Endodermal cell (in vitro differentiated cells): ENCODE results near the gene ANKS1B. TPM values are rescaled to one million over a fixed set of nuclear protein-coding genes. Genes with fewer than 3 reads are reported as not detected.

Experiments
- DNase-seq: peaks from one replicate; pipeline ENCODE4 v3.0.0-alpha.2; 2017
- H3K27ac ChIP-seq: 2 replicates; pipeline ENCODE4 v1.5.1; 2013; ENCODE audit warnings: mild to moderate bottlenecking, low read depth, low read length, moderate library complexity
- H3K27me3 ChIP-seq: 2 replicates; pipeline ENCODE4 v1.6.1; 2013; ENCODE audit warnings: mild to moderate bottlenecking, low read length, moderate library complexity; ENCODE audit not compliant: insufficient read depth, control insufficient read depth, poor library complexity, severe bottlenecking
- H3K36me3 ChIP-seq: 2 replicates; pipeline ENCODE4 v1.7.0; 2013; ENCODE audit warnings: mild to moderate bottlenecking, low read length, moderate library complexity; ENCODE audit not compliant: control insufficient read depth, insufficient read depth
- H3K4me1 ChIP-seq: one replicate; pipeline ENCODE4 v1.7.0; 2013; ENCODE audit warnings: low read length; ENCODE audit not compliant: control insufficient read depth, insufficient read depth
- H3K4me3 ChIP-seq: 2 replicates; pipeline ENCODE4 v1.5.1; 2013; ENCODE audit warnings: mild to moderate bottlenecking, low read length, moderate library complexity
- H3K9ac ChIP-seq: 2 replicates; pipeline ENCODE4 v1.6.1; 2013; ENCODE audit warnings: mild to moderate bottlenecking, low read length, moderate library complexity; ENCODE audit not compliant: poor library complexity, severe bottlenecking; ENCODE audit errors: extremely low read depth
- H3K9me3 ChIP-seq: 2 replicates; pipeline ENCODE4 v1.6.1; 2013; ENCODE audit warnings: mild to moderate bottlenecking, low read length, moderate library complexity; ENCODE audit not compliant: control insufficient read depth
- H3K27ac Mint-ChIP-seq: 2 replicates; pipeline ENCODE4 v1.8.0; 2020; ENCODE audit warnings: mixed read lengths
- H3K27me3 Mint-ChIP-seq: 2 replicates; pipeline ENCODE4 v1.8.0; 2021; ENCODE audit warnings: mild to moderate bottlenecking, mixed read lengths; ENCODE audit not compliant: insufficient read depth
- H3K36me3 Mint-ChIP-seq: 2 replicates; pipeline ENCODE4 v1.8.0; 2020; ENCODE audit warnings: low read depth, mixed read lengths
- H3K4me1 Mint-ChIP-seq: 2 replicates; pipeline ENCODE4 v1.8.0; 2020; ENCODE audit warnings: mixed read lengths
- H3K4me3 Mint-ChIP-seq: 2 replicates; pipeline ENCODE4 v1.8.0; 2020; ENCODE audit warnings: mild to moderate bottlenecking, moderate library complexity, mixed read lengths
- H3K9me3 Mint-ChIP-seq: 2 replicates; pipeline ENCODE4 v1.8.0; 2020; ENCODE audit warnings: mild to moderate bottlenecking, mixed read lengths
- WGBS, 2 experiments: methylation state at CpG; one replicate each; pipeline versions ENCODE4 v1.1.5 to v1.1.7; 2013; ENCODE audit warnings: missing lambda C conversion rate in 2 of 2, mixed read lengths in 1 of 2; ENCODE audit not compliant: insufficient coverage in 1 of 2, insufficient read length in 1 of 2; 5-methylcytosine and 5-hydroxymethylcytosine counted together
- total RNA-seq, 2 donors: library from RNA; stranded (reverse); fragmentation: NEBNext Ultra II Directional in 1 of 2; extraction: Animal tissue kit (Norgen Biotek cat#: 25700) in 1 of 2; gene quantifications; 2 replicates in 1 of 2; 3 replicates in 1 of 2; pipeline ENCODE4 v1.2.1, GENCODE V29; 2021
- TF ChIP-seq, protein P1 (sequence below): fragments of 200-600 bp; sonication (generic); conservative IDR thresholded peaks from 2 replicates; pipeline ENCODE4 v1.5.0; 2021; ENCODE audit warnings: antibody characterized with exemption, mild to moderate bottlenecking

Gene ANKS1B
- total RNA-seq, 2 donors from 2014 or later, result 28.5 to 65.8 TPM

DNA sequence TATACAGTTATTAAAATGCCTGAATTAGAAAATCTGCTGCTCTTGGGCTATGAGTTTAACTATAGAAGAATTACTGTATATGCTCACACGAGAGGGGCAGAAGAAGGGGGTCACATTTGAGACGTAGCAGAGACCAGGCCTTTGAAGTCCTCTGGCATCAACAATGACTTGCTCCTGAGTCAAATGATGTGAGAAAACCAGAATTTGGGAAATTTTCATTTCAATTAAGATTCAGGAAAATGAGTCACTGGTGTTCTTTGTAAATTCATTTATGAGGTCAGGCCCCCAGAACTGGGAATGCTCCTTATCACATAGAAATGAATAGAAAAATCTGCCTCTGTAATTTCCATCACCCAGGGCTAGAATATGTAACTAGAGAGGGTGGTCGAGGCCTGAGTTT, 1246.7 kb downstream of the ANKS1B start:
- TF ChIP-seq, protein P1, sequence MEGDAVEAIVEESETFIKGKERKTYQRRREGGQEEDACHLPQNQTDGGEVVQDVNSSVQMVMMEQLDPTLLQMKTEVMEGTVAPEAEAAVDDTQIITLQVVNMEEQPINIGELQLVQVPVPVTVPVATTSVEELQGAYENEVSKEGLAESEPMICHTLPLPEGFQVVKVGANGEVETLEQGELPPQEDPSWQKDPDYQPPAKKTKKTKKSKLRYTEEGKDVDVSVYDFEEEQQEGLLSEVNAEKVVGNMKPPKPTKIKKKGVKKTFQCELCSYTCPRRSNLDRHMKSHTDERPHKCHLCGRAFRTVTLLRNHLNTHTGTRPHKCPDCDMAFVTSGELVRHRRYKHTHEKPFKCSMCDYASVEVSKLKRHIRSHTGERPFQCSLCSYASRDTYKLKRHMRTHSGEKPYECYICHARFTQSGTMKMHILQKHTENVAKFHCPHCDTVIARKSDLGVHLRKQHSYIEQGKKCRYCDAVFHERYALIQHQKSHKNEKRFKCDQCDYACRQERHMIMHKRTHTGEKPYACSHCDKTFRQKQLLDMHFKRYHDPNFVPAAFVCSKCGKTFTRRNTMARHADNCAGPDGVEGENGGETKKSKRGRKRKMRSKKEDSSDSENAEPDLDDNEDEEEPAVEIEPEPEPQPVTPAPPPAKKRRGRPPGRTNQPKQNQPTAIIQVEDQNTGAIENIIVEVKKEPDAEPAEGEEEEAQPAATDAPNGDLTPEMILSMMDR, result no peak
- H3K36me3 ChIP-seq, result peaks cover 14% of the 10 kb centered on the region
- H3K9ac ChIP-seq, result no peak overlapping the region
- H3K27ac ChIP-seq, result no peak overlapping the region
- no peak overlapping the region for H3K4me3 ChIP-seq
- WGBS, 2 experiments, result 87 to 93% methylated on average over 2 to 3 of the region's 3 CpGs
- peaks cover 26% of the 10 kb centered on the region for H3K4me1 Mint-ChIP-seq
- no peak overlapping the region for H3K4me3 Mint-ChIP-seq
- H3K9me3 Mint-ChIP-seq, result no peaks in the 10 kb centered on the region
- DNase-seq, result no peak
- no peaks in the 10 kb centered on the region for H3K9me3 ChIP-seq
- H3K27ac Mint-ChIP-seq, result no peak overlapping the region
- H3K4me1 ChIP-seq, result peaks cover 19% of the 10 kb centered on the region
- no peaks in the 10 kb centered on the region for H3K27me3 ChIP-seq
- H3K36me3 Mint-ChIP-seq, result peaks cover 20% of the 10 kb centered on the region
- H3K27me3 Mint-ChIP-seq, result peaks cover 28% of the 10 kb centered on the region

DNA sequence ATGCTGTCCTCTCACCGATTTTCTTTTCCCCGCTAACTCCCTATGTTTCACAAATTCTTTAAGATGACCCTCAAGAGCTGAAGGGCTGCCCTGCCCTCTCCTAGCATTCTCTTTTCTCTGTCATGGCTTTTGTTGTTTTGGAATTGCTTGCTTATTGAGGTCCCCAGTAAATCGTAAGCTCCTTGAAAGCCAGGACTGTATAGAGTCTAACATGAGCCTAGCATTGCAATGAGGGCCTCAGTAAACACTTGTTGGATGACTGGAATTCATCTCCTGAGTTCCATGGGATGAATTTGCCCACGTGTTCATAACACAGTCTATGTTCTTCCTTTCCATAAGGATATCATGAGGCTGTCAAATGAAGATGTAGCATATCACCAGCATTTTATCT, 1247.4 kb downstream of the ANKS1B start:
- TF ChIP-seq, protein P1, result no peak
- Mint-ChIP-seq H3K4me1 (peaks cover 26% of the 10 kb centered on the region), H3K36me3 (peaks cover 19% of the 10 kb centered on the region), H3K4me3 (no peak overlapping the region), H3K9me3 (no peaks in the 10 kb centered on the region), H3K27me3 (peaks cover 28% of the 10 kb centered on the region), H3K27ac (no peak overlapping the region)
- peaks cover 18% of the 10 kb centered on the region for H3K36me3 ChIP-seq
- peaks cover 19% of the 10 kb centered on the region for H3K4me1 ChIP-seq
- WGBS, 2 experiments, result 89 to 100% methylated on average over 3 to 4 of the region's 4 CpGs
- H3K27ac ChIP-seq, result no peak overlapping the region
- no peak for DNase-seq
- no peak overlapping the region for H3K9ac ChIP-seq
- H3K9me3 ChIP-seq, result no peaks in the 10 kb centered on the region
- H3K4me3 ChIP-seq, result peak overlapping the region; percentile 39
- no peaks in the 10 kb centered on the region for H3K27me3 ChIP-seq

DNA sequence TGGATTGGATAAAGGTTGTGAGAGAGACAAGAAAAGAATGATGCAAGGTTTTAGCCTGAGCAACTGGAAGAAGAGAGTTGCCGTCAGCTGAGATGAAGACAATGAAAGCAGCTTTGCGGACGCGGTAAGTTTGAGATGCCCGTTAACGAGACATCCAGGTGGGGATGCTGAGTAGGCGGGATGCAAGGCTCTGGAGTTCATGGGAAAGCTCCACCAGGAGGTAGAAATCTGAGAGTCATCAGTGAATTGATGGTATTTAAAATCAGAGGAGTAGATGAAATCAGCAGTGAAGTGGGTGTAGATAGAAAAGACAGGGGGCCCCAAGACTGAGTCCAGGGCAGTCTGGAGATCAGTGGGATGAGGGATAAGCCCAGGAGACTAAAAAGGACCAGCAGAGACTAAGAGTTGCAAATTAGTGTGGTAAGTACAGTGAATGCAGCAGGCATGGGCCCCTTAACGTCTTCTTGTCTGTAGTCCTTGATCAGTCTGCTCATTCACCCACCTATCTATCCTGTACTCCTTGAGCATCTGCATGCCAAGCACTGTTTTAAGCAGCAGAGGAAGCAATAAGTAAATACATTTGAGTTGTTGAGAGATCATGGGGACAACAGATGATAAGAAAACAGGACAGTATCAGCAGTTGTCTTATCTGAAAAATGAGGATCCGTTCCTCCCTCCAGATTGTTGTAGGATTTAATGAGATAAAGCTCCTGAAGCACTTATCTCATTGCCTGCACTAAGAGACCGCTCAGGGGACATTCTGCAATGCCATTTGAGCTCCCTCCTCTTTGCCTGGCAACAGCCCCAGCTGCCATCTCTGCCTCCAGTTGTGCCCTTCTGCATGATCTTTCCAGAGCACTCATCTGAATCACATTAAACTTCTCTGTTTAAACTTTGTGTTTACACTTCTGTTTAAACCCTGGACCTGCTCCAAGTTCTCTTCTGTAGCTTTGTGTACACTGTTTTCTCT, 1248.1 kb downstream of the ANKS1B start:
- H3K4me3 ChIP-seq, result peak overlapping the region; percentile 39
- 74 to 75% methylated on average over 9 to 10 of the region's 10 CpGs for WGBS, 2 experiments
- H3K4me3 Mint-ChIP-seq, result no peak overlapping the region
- H3K36me3 ChIP-seq, result peaks cover 23% of the 10 kb centered on the region
- no peaks in the 10 kb centered on the region for H3K9me3 Mint-ChIP-seq
- DNase-seq, result peak; percentile 85
- no peaks in the 10 kb centered on the region for H3K9me3 ChIP-seq
- no peaks in the 10 kb centered on the region for H3K27me3 ChIP-seq
- peak overlapping the region; percentile 43 for H3K27ac ChIP-seq
- H3K27ac Mint-ChIP-seq, result peak overlapping the region; percentile 37
- peak overlapping the region; percentile 50 for H3K9ac ChIP-seq
- H3K4me1 ChIP-seq, result peaks cover 19% of the 10 kb centered on the region
- peaks cover 26% of the 10 kb centered on the region for H3K27me3 Mint-ChIP-seq
- TF ChIP-seq, protein P1, result peak; percentile 67
- peaks cover 22% of the 10 kb centered on the region for H3K4me1 Mint-ChIP-seq
- peaks cover 19% of the 10 kb centered on the region for H3K36me3 Mint-ChIP-seq
